H9 (cell line): ENCODE measurements around the gene MTMR8. TPM values are rescaled to one million over a fixed set of nuclear protein-coding genes. Genes with fewer than 3 reads are reported as not detected.

Source experiments
- DNase-seq: peaks from one replicate; pipeline ENCODE4 v3.0.0-alpha.2; 2017
- H2AFZ ChIP-seq: one replicate; pipeline ENCODE4 v1.6.1; 2013; ENCODE audit warnings: mild to moderate bottlenecking, low read length, control low read depth, moderate library complexity
- H2AK5ac ChIP-seq: 2 replicates; pipeline ENCODE4 v1.6.1; 2013; ENCODE audit warnings: low read length, control low read depth, mixed read lengths; ENCODE audit not compliant: insufficient read length
- H2BK120ac ChIP-seq: one replicate; pipeline ENCODE4 v1.6.1; 2013; ENCODE audit warnings: low read depth, mild to moderate bottlenecking, low read length, control low read depth, inconsistent platforms; ENCODE audit not compliant: poor library complexity, severe bottlenecking
- H2BK12ac ChIP-seq: 2 replicates; pipeline ENCODE4 v1.6.1; 2013; ENCODE audit warnings: low read length, control low read depth, mixed read lengths, low read depth; ENCODE audit not compliant: insufficient read length
- H2BK15ac ChIP-seq: 2 replicates; pipeline ENCODE4 v1.6.1; 2013; ENCODE audit warnings: low read depth, low read length, control low read depth
- H2BK20ac ChIP-seq: one replicate; pipeline ENCODE4 v1.6.1; 2013; ENCODE audit warnings: low read depth, mild to moderate bottlenecking, low read length, control low read depth, inconsistent platforms; ENCODE audit not compliant: poor library complexity, severe bottlenecking
- H2BK5ac ChIP-seq: 2 replicates; pipeline ENCODE4 v1.6.1; 2013; ENCODE audit warnings: low read length, control low read depth, mixed read lengths; ENCODE audit not compliant: insufficient read length
- H3K14ac ChIP-seq: 2 replicates; pipeline ENCODE4 v1.6.1; 2013; ENCODE audit warnings: low read length, control low read depth; ENCODE audit not compliant: insufficient read depth
- H3K18ac ChIP-seq: 2 replicates; pipeline ENCODE4 v1.6.1; 2013; ENCODE audit warnings: low read depth, mild to moderate bottlenecking, mixed read lengths, low read length, control low read depth; ENCODE audit not compliant: insufficient read length
- H3K23ac ChIP-seq: 2 replicates; pipeline ENCODE4 v1.6.1; 2013; ENCODE audit warnings: low read length, control low read depth, mixed read lengths, low read depth; ENCODE audit not compliant: insufficient read length
- H3K23me2 ChIP-seq: 2 replicates; pipeline ENCODE4 v1.6.1; 2013; ENCODE audit warnings: low read depth, mild to moderate bottlenecking, mixed read lengths, low read length, control low read depth; ENCODE audit not compliant: insufficient read length, poor library complexity, severe bottlenecking
- H3K27ac ChIP-seq: 2 replicates; pipeline ENCODE4 v1.5.1; 2013; ENCODE audit warnings: low read length, control low read depth, mixed read lengths, low read depth; ENCODE audit not compliant: insufficient read length
- H3K27me3 ChIP-seq: 2 replicates; pipeline ENCODE4 v1.6.1; 2013; ENCODE audit warnings: low read length, control low read depth, inconsistent platforms; ENCODE audit not compliant: insufficient read depth
- H3K4ac ChIP-seq: 2 replicates; pipeline ENCODE4 v1.6.1; 2013; ENCODE audit warnings: low read depth, mild to moderate bottlenecking, control low read depth, inconsistent platforms, low read length, moderate library complexity
- H3K4me1 ChIP-seq: 2 replicates; pipeline ENCODE4 v1.6.1; 2013; ENCODE audit warnings: low read length, control low read depth, inconsistent platforms; ENCODE audit not compliant: insufficient read depth
- H3K4me2 ChIP-seq: 2 replicates; pipeline ENCODE4 v1.6.1; 2013; ENCODE audit warnings: low read length, control low read depth, mixed read lengths; ENCODE audit not compliant: insufficient read length, insufficient read depth
- H3K56ac ChIP-seq: 2 replicates; pipeline ENCODE4 v1.6.1; 2013; ENCODE audit warnings: low read depth, mild to moderate bottlenecking, mixed read lengths, low read length, control low read depth; ENCODE audit not compliant: insufficient read length
- H3K79me1 ChIP-seq: 2 replicates; pipeline ENCODE4 v1.6.1; 2013; ENCODE audit warnings: low read depth, mild to moderate bottlenecking, moderate library complexity, low read length, control low read depth, inconsistent platforms; ENCODE audit not compliant: insufficient read depth, poor library complexity, severe bottlenecking
- H3K79me2 ChIP-seq: 2 replicates; pipeline ENCODE4 v1.6.1; 2013; ENCODE audit warnings: low read length, control low read depth, inconsistent platforms; ENCODE audit not compliant: insufficient read depth
- H3K9ac ChIP-seq: 2 replicates; pipeline ENCODE4 v1.6.1; 2013; ENCODE audit warnings: low read length, control low read depth, mixed read lengths; ENCODE audit not compliant: insufficient read length; ENCODE audit errors: extremely low read depth
- H3K9me3 ChIP-seq: one replicate; pipeline ENCODE4 v1.6.1; 2013; ENCODE audit warnings: low read depth, low read length, inconsistent platforms; ENCODE audit not compliant: control insufficient read depth
- H3T11ph ChIP-seq: one replicate; pipeline ENCODE4 v1.6.1; 2013; ENCODE audit warnings: mild to moderate bottlenecking, low read length, control low read depth, inconsistent platforms
- H4K20me1 ChIP-seq: one replicate; pipeline ENCODE4 v1.6.1; 2013; ENCODE audit not compliant: control insufficient read depth, insufficient read length, insufficient read depth
- H4K5ac ChIP-seq: 2 replicates; pipeline ENCODE4 v1.6.1; 2013; ENCODE audit warnings: low read depth, mild to moderate bottlenecking, mixed read lengths, low read length, control low read depth; ENCODE audit not compliant: insufficient read length
- H4K8ac ChIP-seq: replicated peaks from 2 replicates; pipeline ENCODE4 v1.6.1; 2013; ENCODE audit warnings: low read length, control low read depth, mixed read lengths, low read depth; ENCODE audit not compliant: insufficient read length
- H4K91ac ChIP-seq: 2 replicates; pipeline ENCODE4 v1.6.1; 2013; ENCODE audit warnings: low read depth, mild to moderate bottlenecking, moderate library complexity, mixed read lengths, low read length, control low read depth; ENCODE audit not compliant: insufficient read length
- H3K27ac Mint-ChIP-seq, 3 experiments: 2 replicates in 2 of 3; 3 replicates in 1 of 3; pipeline ENCODE4 v1.8.0; 2020 to 2021; ENCODE audit warnings: mixed read lengths in 3 of 3, mild to moderate bottlenecking in 1 of 3, moderate library complexity in 1 of 3
- H3K27me3 Mint-ChIP-seq: 2 replicates; pipeline ENCODE4 v1.8.0; 2021; ENCODE audit warnings: low read depth, mild to moderate bottlenecking, moderate library complexity, mixed read lengths
- H3K36me3 Mint-ChIP-seq, 3 experiments: 2 replicates in 2 of 3; 3 replicates in 1 of 3; pipeline ENCODE4 v1.8.0; 2020 to 2021; ENCODE audit warnings: low read depth in 3 of 3, mixed read lengths in 3 of 3; ENCODE audit not compliant: insufficient read depth in 1 of 3
- H3K4me1 Mint-ChIP-seq, 2 experiments: 2 replicates each; pipeline ENCODE4 v1.8.0; 2020; ENCODE audit warnings: mixed read lengths in 2 of 2
- H3K4me3 Mint-ChIP-seq, 2 experiments: 2 replicates in 1 of 2; 3 replicates in 1 of 2; pipeline ENCODE4 v1.8.0; 2020 to 2021; ENCODE audit warnings: mild to moderate bottlenecking in 2 of 2, mixed read lengths in 2 of 2, moderate library complexity in 1 of 2
- H3K9me3 Mint-ChIP-seq, 2 experiments: 2 replicates in 1 of 2; 3 replicates in 1 of 2; pipeline ENCODE4 v1.8.0; 2020; ENCODE audit warnings: mild to moderate bottlenecking in 2 of 2, mixed read lengths in 2 of 2, moderate library complexity in 1 of 2
- WGBS: extraction: QIAGEN DNeasy Blood & Tissue Kit; methylation state at CpG from one replicate; pipeline ENCODE4 v1.1.7; 2013; ENCODE audit warnings: missing lambda C conversion rate, low lambda C conversion rate, mixed read lengths; ENCODE audit not compliant: insufficient read length; ENCODE audit errors: extremely low coverage; 5-methylcytosine and 5-hydroxymethylcytosine counted together
- total RNA-seq: library from RNA; stranded (reverse); gene quantifications from 2 replicates; pipeline ENCODE4 v1.2.1, GENCODE V29; 2021
- TF ChIP-seq, protein P1 (sequence below): fragments of 200-600 bp; sonication (generic); conservative IDR thresholded peaks from 3 replicates; pipeline ENCODE4 v1.8.0; 2021; ENCODE audit warnings: antibody characterized with exemption, mild to moderate bottlenecking

The MTMR8 gene
- total RNA-seq, 1 experiment from 2014 or later, result 5.2 TPM

DNA sequence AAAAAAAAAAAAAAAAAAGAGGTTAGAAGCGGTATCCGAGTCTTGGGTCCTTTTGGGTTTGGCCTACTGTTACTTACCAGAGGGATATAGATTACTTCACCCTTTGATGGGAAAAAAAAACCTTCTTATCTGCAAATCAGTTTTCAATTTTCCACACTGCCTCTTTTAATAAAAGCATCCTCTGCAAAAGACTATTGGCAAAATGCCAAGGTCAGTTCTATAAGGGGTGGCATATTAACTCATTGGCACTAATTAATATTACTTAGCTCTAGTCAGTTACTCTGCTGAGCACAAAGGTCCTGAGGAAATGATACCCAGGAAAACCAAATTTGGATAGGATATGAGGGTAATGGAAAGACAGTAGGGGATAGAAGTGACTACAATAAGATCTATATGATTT lies 44.3 kb upstream of the MTMR8 start:
- H3K4ac ChIP-seq, result no peak overlapping the region
- H3K27me3 Mint-ChIP-seq, result no peaks in the 10 kb centered on the region; the same call in 1 of the 2 replicates
- DNase-seq, result no peak
- H3K36me3 Mint-ChIP-seq, result peaks cover 0 to 1% (median 0%) of the 10 kb centered on the region in 3 experiments; a peak in 2 of 7 replicates
- no peak overlapping the region for H3K56ac ChIP-seq
- no peak overlapping the region for H3K18ac ChIP-seq
- H2BK120ac ChIP-seq, result no peak overlapping the region
- H4K91ac ChIP-seq, result no peak overlapping the region
- H3K27ac Mint-ChIP-seq, result no peak overlapping the region
- no peak overlapping the region for H4K5ac ChIP-seq
- no peaks in the 10 kb centered on the region for H3K27me3 ChIP-seq
- H3K27ac ChIP-seq, result no peak overlapping the region
- no peaks in the 10 kb centered on the region for H3K23me2 ChIP-seq
- no peak overlapping the region for H2AK5ac ChIP-seq
- no peak overlapping the region for H2BK5ac ChIP-seq
- H3K4me1 ChIP-seq, result no peaks in the 10 kb centered on the region
- TF ChIP-seq, protein P1, sequence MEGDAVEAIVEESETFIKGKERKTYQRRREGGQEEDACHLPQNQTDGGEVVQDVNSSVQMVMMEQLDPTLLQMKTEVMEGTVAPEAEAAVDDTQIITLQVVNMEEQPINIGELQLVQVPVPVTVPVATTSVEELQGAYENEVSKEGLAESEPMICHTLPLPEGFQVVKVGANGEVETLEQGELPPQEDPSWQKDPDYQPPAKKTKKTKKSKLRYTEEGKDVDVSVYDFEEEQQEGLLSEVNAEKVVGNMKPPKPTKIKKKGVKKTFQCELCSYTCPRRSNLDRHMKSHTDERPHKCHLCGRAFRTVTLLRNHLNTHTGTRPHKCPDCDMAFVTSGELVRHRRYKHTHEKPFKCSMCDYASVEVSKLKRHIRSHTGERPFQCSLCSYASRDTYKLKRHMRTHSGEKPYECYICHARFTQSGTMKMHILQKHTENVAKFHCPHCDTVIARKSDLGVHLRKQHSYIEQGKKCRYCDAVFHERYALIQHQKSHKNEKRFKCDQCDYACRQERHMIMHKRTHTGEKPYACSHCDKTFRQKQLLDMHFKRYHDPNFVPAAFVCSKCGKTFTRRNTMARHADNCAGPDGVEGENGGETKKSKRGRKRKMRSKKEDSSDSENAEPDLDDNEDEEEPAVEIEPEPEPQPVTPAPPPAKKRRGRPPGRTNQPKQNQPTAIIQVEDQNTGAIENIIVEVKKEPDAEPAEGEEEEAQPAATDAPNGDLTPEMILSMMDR, result no peak
- no peaks in the 10 kb centered on the region for H3K79me1 ChIP-seq
- no peak overlapping the region for H2BK20ac ChIP-seq
- H3K9me3 Mint-ChIP-seq, result peaks cover 55 to 68% of the 10 kb centered on the region in 2 experiments
- H3K4me1 Mint-ChIP-seq, result peaks cover 0 to 8% of the 10 kb centered on the region in 2 experiments; a peak in 2 of 4 replicates
- no peak overlapping the region for H3K4me2 ChIP-seq
- no peaks in the 10 kb centered on the region for H4K20me1 ChIP-seq
- no CpG with 5 or more reads among the region's 2 CpGs for WGBS
- no peak overlapping the region for H3K4me3 Mint-ChIP-seq
- no peak overlapping the region for H3T11ph ChIP-seq
- no peak overlapping the region for H2AFZ ChIP-seq
- no peak overlapping the region for H3K14ac ChIP-seq
- H3K9me3 ChIP-seq, result peaks cover 12% of the 10 kb centered on the region
- H3K9ac ChIP-seq, result no peak overlapping the region
- no peak overlapping the region for H3K23ac ChIP-seq
- H2BK15ac ChIP-seq, result no peak overlapping the region
- no peaks in the 10 kb centered on the region for H3K79me2 ChIP-seq
- H2BK12ac ChIP-seq, result no peak overlapping the region
- no peak overlapping the region for H4K8ac ChIP-seq
